Transverse colon (tissue), 4 donors: Measurements from ENCODE around the gene DNAI7. TPM values are rescaled to one million over a fixed set of nuclear protein-coding genes. Genes with fewer than 3 reads are reported as not detected.

Experiments
- DNase-seq: peaks from one replicate; pipeline ENCODE4 v3.0.0-alpha.2; 2019
- H3K27ac ChIP-seq, 4 donors: fragments of 200-600 bp; sonication (generic); 2 replicates each; pipeline ENCODE4 v1.5.1; 2016 to 2018; ENCODE audit warnings: inconsistent platforms in 4 of 4
- H3K27me3 ChIP-seq: fragments of 200-600 bp; sonication (generic); 2 replicates; pipeline ENCODE4 v1.5.1; 2017; ENCODE audit warnings: inconsistent platforms
- H3K36me3 ChIP-seq, 4 donors: fragments of 200-600 bp; sonication (generic); 2 replicates each; pipeline ENCODE4 v1.5.1; 2017 to 2019; ENCODE audit warnings: inconsistent platforms in 4 of 4
- H3K4me1 ChIP-seq, 4 donors: fragments of 200-600 bp; sonication (generic); 2 replicates each; pipeline ENCODE4 v1.5.1; 2017 to 2020; ENCODE audit warnings: inconsistent platforms in 4 of 4
- H3K4me3 ChIP-seq, 4 donors: fragments of 200-600 bp; sonication (generic); 1 replicate in 1 of 4; 2 replicates in 3 of 4; pipeline versions ENCODE4 v1.5.1 to v1.6.1; 2017 to 2019; ENCODE audit warnings: inconsistent platforms in 4 of 4
- H3K9me3 ChIP-seq, 2 donors: fragments of 200-600 bp; sonication (generic); 2 replicates each; pipeline ENCODE4 v1.5.1; 2017 to 2019; ENCODE audit warnings: inconsistent platforms in 2 of 2
- CTCF ChIP-seq, 5 experiments: fragments of 200-600 bp in 3 of 5; fragments of 450-650 bp in 2 of 5; sonication (generic) in 3 of 5; IDR thresholded peaks; 1 replicate in 2 of 5; 2 replicates in 3 of 5; pipeline ENCODE4 v1.5.1; 2016 to 2017; ENCODE audit warnings: antibody characterized with exemption in 5 of 5, inconsistent platforms in 3 of 5, mild to moderate bottlenecking in 2 of 5, moderate library complexity in 1 of 5
- EP300 ChIP-seq: sonication (generic); formaldehyde crosslinking; IDR thresholded peaks from one replicate; pipeline ENCODE4 v1.6.1; 2017; ENCODE audit warnings: antibody characterized with exemption, low read depth
- POLR2A ChIP-seq: fragments of 450-650 bp; IDR thresholded peaks from one replicate; pipeline ENCODE4 v1.6.1; 2016; ENCODE audit warnings: antibody characterized with exemption, mild to moderate bottlenecking, moderate library complexity
- POLR2AphosphoS5 ChIP-seq, 3 donors: sonication (generic); formaldehyde crosslinking; IDR thresholded peaks; one replicate each; pipeline ENCODE4 v1.6.1; 2016; ENCODE audit warnings: antibody characterized with exemption in 3 of 3
- WGBS, 2 donors: methylation state at CpG; one replicate each; pipeline ENCODE4 v1.1.5; 2018; ENCODE audit warnings: low coverage in 1 of 2; 5-methylcytosine and 5-hydroxymethylcytosine counted together
- in situ Hi-C, 4 donors: fragments of 200-750 bp; cut with MboI; loops; one replicate each; pipeline versions ENCODE4 v1.15.0 to v1.15.1; 2017; ENCODE audit warnings: low sequenced_read_pairs in 3 of 4, low pct_ligation_motif_present in 1 of 4, low pct_unique_long_range_greater_than_20kb in 1 of 4
- intact Hi-C: fragments of 100-400 bp; cut with DNase I; formaldehyde crosslinking; loops from one replicate; pipeline ENCODE4 v1.15.1; 2023; ENCODE audit warnings: low total_unique reads
- total RNA-seq, 4 donors: library from RNA; depleted of rRNA; stranded (reverse); fragments of >200 nt; gene quantifications; one replicate each; pipeline ENCODE4 v1.1.0, GENCODE V29; 2016

The DNAI7 gene
- total RNA-seq, 4 donors from 2014 or later = 0.32 TPM; not detected in 3

GRCh38 chr12:25200703-25201102 is 5.7 kb upstream of the DNAI7 start:
- TF ChIP-seq POLR2AphosphoS5 (IDR thresholded peaks at IDR 0.05) = no peak
- TF ChIP-seq EP300 = no peak
- TF ChIP-seq CTCF (IDR thresholded peaks at IDR 0.05) = no peak
- no peak for TF ChIP-seq POLR2A
- peaks cover 0 to 12% (median 9%) of the 10 kb centered on the region in 4 donors for H3K4me1 ChIP-seq
- intact Hi-C loops = no loop called here
- no peaks in the 10 kb centered on the region for H3K27me3 ChIP-seq
- no peak overlapping the region for H3K4me3 ChIP-seq
- in situ Hi-C loops = no loop called here
- DNase-seq = no peak
- 100% methylated on average over 1 of the region's 1 CpG for WGBS, 2 donors
- H3K27ac ChIP-seq = no peak overlapping the region
- H3K9me3 ChIP-seq = no peaks in the 10 kb centered on the region
- no peaks in the 10 kb centered on the region for H3K36me3 ChIP-seq

- Histone ChIP-seq H3K4me3 (no peak overlapping the region), H3K4me1 (peaks cover 0 to 19% (median 10%) of the 10 kb centered on the region in 4 donors), H3K27ac (no peak overlapping the region), H3K36me3 (no peaks in the 10 kb centered on the region), H3K9me3 (no peaks in the 10 kb centered on the region), H3K27me3 (no peaks in the 10 kb centered on the region)
- WGBS, 2 donors = 71 to 80% methylated on average over 1 to 2 of the region's 2 CpGs
- DNase-seq = no peak
- intact Hi-C loops (no loop called here), in situ Hi-C loops (no loop called here)
- TF ChIP-seq CTCF (IDR thresholded peaks at IDR 0.05) (no peak), EP300 (no peak), POLR2A (no peak), POLR2AphosphoS5 (IDR thresholded peaks at IDR 0.05) (no peak)
These were observed 2.6 kb upstream of the DNAI7 start for GRCh38 chr12:25197608-25198007.

DNA sequence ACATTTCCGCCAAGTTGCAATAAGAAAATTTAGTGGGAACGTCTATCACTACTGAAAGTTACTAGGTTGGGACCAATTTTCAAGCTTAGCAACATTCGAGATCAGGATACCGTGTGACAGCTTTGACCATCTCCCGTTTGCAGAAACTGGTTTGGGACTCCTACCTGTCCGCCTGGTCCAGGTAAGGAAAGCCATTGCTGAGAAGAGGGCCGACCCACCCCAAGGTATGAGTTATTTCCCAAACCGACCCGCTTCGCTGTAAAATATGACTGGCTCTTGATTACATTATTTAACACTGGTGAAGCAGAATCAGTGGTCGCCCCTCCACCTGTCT is 271 bp downstream of the DNAI7 start:
- 10% methylated on average over 11 of the region's 11 CpGs; no CpG with 5 or more reads in 1 of the 2 donors for WGBS, 2 donors
- intact Hi-C loops = no loop called here
- peaks cover 0 to 19% (median 10%) of the 10 kb centered on the region in 4 donors for H3K4me1 ChIP-seq
- H3K9me3 ChIP-seq = no peaks in the 10 kb centered on the region
- peak overlapping the region; percentile 57 to 92 (median 71) for H3K4me3 ChIP-seq
- no peak for DNase-seq
- H3K27ac ChIP-seq = peak overlapping the region; percentile 92 to 96 (median 94)
- TF ChIP-seq POLR2AphosphoS5 (IDR thresholded peaks at IDR 0.05) = no peak
- no peak for TF ChIP-seq CTCF (IDR thresholded peaks at IDR 0.05)
- no peak for TF ChIP-seq EP300
- no peak for TF ChIP-seq POLR2A
- no peaks in the 10 kb centered on the region for H3K27me3 ChIP-seq
- H3K36me3 ChIP-seq = no peaks in the 10 kb centered on the region
- in situ Hi-C loops = no loop called here

- TF ChIP-seq CTCF (IDR thresholded peaks at IDR 0.05) = no peak
- in situ Hi-C loops = no loop called here
- intact Hi-C loops = no loop called here
- DNase-seq = no peak
- Histone ChIP-seq H3K9me3 (no peaks in the 10 kb centered on the region), H3K4me1 (peaks cover 0 to 19% (median 10%) of the 10 kb centered on the region in 4 donors), H3K27me3 (no peaks in the 10 kb centered on the region), H3K4me3 (peak overlapping the region in 2 of 4 donors; percentile 57 to 72), H3K27ac (peak overlapping the region in 3 of 4 donors; percentile 93 to 96 (median 95)), H3K36me3 (no peaks in the 10 kb centered on the region)
- 33 to 35% methylated on average over 1 of the region's 1 CpG for WGBS, 2 donors
These were observed 746 bp downstream of the DNAI7 start for GRCh38 chr12:25194214-25194613.
